ENCODE measurements around the gene PPM1L.
"Not testable (repeated sequence)": the region's sequence is repeated elsewhere in the genome, so short reads cannot be mapped to it uniquely, and the experiment has no call there.

Gene PPM1L

DNA sequence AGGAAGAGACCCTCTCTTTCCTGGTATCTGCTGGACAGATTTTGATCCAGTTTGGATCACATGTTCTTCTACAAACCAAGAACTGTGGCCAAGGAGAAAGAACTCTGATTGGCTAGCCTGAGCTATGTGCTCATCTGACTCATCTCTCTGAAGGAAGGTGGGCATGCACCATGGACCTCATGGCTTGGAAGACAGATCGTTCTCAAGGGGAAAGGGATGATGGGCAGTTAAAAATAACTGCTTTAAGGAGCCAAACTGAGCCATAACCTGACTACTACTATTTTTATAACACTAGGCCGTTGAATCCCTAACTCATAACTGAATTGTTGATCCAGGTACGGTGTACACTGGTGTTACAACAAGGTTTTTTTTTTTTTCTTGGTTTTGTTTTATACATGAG lies 236.7 kb downstream of the PPM1L start:
- DNase-seq, result no peak

DNA sequence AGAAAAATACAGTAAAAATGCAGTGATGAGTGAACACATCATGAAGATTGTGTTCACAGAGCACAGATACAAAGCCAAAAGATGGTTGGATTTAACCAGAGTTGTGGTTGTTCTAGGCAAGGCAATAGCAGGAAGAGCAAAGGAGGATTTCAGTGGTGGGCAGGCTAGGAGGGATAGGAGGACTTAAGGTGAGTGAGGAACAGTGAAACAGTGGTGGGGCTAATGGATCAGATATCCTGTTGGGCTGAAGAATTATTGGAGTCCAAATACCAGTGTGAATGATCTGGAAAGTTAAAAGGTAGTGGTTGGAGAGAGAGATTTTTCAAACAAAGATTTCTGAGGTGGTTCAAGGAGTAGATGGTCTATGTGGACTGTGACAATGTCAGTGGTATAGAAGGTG lies 240.8 kb downstream of the PPM1L start:
- no peak for DNase-seq

DNA sequence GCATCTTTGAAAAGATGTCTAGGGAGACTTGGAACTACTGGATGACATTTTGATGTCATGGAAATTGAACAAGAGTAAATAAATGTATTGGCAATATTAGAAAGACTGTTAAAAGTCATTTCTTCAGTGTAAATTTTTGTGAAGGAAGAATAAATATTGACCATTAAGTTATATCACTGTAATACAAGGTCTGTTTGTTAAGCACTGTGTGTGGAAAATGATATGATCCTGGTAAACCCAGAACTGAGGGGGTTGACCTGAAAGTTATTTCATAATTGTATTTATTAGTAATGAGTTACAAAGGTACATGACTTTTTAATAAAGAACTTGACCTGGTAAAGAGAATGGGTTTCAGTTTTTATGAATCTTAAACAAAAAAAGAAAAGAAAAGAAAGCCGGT lies 242.6 kb downstream of the PPM1L start:
- DNase-seq, result no peak

DNA sequence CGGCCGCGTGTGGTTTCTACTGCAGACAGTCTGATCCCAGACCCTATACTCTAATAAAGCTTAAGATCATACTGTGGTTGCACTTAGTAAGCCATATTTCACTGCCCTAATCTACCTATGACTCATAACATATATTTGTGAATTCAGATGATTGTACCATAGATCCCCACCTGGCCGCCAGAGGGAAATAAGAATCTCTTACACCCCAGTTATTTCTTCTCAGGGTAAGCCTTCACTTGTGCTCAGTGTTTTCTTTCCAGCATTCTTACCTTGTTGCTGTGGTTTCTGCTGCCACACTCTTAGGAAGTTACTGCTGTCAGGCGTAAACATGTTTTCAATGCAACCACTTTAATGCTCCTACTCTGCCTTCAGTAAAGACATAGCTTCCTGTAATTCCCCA lies 243.2 kb downstream of the PPM1L start:
- no peak for DNase-seq

DNA sequence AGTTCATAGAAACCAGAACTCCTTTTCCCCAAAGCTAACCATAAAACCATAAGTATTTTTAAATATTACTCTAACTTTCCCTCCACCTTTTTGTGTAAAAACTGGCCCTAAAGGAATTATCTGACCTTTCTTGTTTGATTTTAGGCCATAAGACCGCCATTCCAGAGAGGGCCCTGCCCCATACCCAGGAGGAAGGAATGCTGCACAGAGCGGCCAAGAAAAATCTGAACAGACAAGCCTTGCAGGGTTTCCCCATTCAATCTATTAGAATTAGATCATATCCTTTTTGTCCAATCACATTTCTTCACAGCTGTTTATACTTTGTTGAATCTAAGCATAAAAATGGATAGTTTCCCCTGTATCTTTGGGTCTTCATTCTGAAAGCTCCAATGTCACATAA lies 252.1 kb downstream of the PPM1L start:
- no peak for DNase-seq

DNA sequence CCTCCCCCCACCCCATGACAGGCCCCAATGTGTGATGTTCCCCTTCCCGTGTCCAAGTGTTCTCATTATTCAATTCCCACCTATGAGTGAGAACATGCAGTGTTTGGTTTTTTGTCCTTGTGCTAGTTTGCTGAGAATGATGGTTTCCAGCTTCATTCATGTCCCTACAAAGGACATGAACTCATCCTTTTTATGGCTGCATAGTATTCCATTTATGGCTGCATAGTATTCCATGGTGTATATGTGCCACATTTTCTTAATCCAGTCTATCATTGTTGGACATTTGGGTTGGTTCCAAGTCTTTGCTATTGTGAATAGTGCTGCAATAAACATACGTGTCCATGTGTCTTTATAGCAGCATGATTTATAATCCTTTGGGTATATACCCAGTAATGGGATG lies 254.1 kb downstream of the PPM1L start:
- not testable (repeated sequence) for DNase-seq

DNA sequence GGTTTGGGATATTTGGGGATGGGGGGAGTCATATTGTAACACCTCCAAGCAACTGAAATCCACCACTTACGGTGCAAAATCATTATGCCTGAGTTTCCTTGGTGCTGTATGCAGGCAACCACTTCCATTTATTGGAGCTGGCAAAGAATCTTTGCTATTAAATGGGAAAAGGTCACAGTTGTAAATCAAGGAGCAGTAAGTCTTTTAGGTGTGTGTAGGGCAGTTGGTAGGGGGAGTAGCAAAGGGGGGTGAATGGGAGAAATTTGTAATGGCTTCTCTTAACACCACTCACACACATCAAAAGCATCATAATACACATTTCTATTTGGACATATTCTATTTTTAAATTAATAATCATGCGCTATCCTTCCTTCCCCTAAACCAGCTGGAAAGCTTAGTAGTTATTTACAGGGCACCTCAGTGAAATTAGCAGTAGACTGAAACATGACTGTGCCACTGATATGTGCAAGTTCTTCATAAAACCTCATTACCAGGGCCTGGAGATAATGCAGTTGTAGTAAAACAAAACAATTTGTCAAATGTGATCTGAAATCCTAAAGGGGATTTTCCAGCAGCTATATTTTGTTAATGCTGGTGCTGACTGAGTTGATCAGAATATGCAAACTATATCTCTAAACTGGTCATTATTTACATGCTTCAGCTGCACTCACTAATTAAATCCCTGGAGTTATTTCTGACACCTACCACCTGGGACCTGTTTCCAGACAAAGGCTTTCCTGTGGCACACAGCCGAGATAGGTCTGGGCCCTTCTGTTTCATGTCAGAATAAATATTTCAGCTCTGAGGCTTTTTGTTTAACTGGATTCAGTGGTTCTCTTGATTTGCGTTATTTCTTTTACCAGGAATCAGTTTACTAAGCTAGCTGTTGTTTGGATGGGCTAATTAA lies 259.1 kb downstream of the PPM1L start:
- no peak for DNase-seq

DNA sequence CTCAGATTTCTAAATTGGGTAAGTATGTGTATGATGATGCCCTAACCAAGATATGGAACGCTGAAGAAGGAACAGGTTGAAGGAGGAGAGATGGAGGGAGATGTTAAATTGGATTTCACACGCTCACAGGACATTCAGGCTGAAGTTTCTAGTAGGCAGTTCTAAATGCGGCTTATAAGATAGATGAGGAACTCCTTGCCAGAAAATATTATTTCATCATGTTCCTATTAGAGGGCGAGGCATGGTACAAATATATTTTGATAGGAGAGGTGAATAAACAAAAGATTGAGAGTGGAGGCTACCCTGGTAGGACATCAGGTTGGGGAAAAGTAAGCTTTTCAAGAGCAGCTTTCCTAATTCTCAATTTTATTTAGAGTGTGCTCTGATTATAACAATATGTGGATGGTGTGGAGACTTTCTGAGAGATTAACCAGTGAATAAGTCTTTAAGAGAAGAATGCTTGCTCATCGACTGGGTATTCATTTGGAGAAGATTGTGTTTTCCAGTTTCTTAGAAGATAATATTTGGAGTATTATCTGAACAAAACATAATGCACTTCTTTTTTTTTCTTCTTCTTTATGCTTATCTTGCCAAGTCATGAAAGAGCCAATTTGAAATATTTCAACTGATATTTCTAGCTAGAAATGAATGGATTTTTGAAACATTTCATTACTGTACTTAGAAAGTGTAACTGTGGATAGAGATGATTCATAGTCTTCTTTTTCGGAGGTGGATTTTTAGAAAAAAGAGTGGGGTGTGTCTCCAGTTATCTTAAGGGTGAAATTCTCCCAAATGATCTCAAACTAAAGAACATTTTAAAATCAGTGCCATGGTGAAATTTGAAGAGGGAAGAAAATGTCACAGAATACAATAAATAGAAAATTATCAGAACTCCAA lies 260.6 kb downstream of the PPM1L start:
- DNase-seq, result no peak

DNA sequence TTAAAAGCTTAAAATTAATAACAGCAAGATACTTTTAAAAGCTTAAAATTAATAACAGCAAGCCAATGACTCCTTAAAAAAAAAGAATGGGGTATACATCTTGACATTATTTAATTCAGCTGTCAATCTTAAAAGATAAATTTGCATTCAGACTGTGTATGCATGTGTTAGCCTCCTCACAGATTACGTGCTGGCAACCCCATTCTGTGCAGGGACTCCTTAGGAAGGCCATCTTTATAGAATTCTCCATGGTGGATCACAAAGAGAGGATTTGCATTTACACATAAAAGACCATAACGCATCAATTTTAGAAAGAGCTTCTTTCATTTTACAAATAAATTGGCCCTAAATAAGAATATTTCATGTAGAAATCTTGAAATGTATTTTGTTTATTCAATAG lies 261.9 kb downstream of the PPM1L start:
- no peak for DNase-seq

DNA sequence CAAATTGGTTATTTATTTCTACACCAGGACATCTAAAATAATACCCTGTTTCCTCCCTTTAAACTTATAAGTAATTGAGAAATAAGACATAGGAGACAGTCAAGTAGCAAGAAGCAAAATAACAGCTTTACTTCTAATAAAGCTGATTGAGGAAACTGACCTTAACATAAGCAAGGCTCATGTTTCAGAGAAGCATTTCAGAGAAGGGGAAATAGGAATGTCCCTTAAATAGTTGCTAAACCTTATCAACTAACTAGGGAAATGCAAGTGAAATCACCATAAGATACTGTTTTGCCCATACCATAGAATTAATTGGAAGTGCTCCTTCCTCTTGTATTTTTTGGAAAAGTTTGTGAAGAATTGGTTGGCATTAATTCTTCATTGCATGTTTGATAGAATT lies 264.2 kb downstream of the PPM1L start:
- no peak for DNase-seq

DNA sequence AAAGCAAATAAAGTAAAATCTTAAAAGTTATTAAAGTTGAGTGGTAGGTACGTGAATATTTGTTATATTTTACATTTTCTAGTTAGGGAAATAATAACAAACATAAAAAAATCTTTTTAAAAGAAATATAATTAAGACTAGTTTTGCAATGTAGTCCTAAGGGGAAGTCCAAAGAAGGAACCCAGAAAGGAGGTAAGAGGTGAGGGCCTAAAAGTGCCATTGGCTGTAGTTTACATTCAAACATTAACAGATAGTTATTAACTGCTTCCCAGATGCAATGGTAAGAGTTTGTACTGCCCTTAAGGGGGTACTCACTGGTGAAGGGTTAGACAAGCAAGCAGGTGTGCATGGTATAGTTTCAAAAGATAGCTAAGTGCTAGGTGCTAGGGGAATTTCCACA lies 269.9 kb downstream of the PPM1L start:
- no peak for DNase-seq

DNA sequence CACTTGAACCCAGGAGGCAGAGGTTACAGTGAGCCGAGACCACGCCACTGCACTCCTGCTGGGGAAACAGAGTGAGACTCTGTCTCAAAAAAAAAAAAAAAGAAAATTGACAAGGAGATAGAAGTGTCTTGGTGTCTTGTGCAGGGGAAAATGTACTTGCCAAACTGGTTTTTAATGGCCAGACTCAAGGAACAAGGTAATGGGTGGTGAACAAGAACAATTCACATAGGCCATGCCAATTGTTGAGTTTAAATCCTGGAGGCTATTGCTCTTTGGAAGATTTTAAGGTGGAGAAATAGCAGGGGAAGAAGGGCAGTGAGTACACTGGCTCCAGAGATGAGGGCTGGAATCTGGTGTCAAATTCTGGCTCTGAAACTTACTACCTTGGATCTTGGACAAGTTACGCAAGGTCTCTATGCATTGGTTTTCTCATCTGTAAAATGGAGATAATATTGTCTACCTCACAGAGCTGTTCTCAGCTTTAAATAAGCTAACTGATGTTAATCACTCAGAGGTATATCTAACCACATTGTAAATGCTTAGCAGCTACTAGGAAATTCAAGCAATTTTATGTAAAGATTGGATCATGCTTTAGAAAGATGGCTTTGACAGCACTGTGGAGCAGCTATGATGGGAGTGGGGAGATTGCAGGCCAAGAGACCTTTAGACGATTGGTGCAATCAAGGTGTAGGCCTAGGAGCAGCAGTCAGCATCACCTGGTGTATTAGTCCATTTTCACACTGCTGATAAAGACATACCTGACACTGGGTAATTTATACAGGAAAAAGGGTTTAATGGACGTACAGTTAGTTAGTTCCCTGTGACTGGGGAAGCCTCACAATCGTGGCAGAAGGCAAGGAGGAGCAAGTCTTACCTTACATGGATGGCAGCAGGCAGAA lies 270.8 kb downstream of the PPM1L start:
- DNase-seq, result no peak

DNA sequence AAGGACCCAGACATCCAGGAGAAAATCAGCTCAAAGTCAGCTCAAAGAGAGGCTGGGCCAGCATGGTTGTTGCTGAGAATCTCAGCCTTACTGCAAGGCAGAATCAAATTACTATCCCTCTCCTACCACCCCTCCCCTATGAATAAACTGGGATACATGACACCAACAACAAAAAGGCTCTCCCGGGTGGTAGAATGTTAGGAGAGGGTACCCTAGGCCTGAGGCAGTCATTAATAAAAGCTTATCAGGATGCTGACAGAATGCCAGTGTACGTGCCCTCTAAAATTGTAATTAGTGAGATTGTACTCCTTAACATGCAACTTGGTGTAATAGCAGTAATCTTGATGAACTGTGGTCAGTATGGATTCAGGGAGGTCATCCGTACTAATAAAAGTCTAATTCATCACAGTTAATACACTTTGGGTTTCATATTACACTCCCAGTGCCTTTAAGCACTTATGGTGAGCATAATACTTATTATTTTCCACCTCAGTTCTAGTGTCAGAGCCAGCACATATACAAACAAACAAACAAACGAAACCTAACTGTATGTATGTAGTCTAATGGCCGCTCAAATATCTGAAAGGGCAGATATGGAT lies 272.6 kb downstream of the PPM1L start:
- DNase-seq, result no peak

DNA sequence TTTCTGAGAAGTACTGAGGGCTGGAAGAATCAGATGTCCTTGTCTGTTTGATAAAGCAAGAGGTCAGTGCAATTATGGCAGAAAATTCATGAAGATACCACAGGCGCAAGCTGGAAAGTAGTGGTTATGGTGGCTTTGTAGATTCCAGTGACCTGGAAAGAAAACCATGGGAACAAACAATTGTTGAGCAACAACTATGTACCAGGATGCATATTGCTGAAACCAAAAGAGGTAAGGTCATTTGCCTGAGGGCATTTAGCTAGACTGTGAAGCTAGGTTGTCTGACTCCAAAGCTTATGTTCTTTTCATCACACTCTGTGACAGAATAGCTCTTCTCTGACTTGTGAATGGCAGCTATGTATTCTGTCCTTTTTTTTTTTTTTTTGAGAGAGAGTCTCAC lies 275.1 kb downstream of the PPM1L start:
- no peak for DNase-seq

DNA sequence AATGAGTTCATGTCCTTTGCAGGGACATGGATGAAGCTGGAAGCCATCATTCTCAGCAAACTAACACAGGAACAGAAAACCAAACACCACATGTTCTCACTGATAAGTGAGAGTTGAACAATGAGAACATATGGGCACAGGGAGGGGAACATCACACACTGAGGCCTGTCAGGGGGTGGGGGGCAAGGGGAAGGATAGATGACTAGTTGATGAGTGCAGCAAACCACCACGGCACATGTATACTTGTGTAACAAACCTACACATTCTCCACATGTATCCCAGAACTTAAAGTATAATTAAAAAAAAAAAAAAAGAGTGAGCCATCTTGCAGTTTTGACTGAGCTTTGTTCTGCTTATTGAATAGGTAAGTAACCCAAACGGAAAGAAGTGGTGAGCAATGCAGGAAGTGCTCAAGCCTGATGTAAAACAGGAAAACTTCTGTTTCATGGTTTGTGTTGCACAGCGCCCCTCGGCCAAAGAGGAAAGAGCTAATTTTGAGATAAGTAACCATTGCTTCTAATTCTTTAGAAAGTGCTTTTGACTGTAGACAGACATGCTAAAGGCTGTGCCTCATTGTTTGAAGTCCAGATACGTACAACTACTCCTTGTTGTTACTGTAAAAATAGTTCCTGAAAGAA lies 279.0 kb downstream of the PPM1L start:
- not testable (repeated sequence) for DNase-seq

DNA sequence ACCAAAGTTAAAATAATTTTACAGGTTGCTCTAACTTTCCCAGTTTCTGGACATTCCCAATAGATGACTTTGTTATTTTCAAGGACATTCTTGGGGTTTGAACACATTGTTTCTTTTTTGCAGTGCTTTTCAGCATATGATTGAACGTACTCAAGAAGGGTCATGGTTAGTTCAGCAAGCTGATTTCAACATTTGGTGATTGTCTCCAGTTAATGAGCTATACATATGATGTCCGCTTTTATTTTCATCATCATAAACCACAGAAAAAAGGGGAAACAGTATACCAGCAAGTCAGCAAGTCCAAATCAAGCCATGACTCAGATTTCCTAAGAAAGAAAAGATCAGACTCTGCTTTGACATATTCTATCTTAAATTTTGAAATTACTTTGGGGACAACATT lies 279.7 kb downstream of the PPM1L start:
- DNase-seq, result no peak

DNA sequence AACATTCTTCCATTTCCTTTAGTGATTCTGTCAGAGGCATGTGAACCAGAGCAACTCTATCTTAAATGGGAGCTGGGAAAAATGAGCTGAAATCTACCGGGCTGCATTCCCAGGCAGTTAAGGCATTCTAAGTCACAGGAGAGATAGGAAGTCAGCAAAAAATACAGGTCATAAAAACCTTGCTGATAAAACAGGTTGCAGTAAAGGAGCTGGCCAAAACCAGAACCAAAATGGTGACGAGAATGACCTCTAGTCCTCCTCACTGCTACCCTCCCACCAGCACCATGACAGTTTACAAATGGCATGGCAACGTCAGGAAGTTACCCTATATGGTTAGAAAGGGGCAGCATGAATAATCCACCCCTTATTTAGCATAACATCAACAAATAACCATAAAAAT lies 282.7 kb downstream of the PPM1L start:
- no peak for DNase-seq

DNA sequence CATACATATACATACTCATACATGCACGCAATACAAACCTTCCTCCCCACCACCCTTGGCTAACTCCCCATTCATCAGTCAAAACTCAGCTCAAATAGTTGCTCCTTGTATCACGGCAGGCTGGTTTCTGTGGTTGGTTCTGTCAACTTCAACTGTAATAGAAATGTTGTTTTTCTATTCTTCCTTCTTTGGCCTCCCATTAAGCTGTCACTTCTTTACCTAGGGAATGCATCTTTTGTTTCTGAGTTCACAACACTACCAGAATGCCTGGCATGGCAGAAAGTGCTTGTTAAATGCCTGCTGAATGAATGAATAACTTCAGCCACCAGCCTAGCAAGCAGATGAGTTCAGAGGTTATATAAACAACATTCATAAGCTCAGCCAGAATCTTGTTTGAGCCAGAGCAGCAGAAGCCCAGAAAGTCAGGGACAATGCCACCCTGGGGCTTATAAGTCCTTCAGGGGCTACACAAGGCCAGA lies 286.0 kb downstream of the PPM1L start:
- no peak for DNase-seq

DNA sequence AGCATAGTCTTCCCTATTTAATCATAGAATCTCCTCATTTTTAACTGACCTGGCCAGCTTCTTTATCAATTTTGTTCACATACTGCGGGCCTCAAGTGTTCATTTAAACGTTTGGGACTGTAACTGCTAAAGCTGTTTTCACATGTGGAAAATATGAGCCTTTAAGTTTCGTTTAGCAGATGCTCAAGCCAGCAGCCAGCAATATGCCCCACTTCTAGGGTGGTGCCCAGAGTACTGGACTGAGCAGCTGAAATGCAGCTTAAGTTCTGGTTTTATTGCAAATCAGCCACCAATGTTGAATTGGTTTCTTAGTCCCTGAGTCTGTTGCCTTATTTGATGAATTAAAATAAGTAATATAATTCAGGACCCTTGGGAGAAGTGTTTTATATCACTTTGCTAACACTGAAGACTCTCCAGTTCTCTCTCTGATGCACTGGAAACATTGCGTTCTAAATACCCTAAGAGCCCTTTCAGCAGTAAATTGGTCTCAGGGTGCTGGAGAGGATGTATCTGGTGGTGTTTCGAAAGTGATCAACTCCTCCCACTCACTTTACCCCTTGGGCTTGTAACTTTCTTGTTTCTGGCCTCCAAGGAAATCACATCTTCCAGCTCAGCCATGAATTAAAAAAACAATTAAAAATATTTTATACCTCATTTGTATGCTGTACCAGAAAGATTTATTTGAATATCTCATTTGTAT lies 287.5 kb downstream of the PPM1L start:
- no peak for DNase-seq

DNA sequence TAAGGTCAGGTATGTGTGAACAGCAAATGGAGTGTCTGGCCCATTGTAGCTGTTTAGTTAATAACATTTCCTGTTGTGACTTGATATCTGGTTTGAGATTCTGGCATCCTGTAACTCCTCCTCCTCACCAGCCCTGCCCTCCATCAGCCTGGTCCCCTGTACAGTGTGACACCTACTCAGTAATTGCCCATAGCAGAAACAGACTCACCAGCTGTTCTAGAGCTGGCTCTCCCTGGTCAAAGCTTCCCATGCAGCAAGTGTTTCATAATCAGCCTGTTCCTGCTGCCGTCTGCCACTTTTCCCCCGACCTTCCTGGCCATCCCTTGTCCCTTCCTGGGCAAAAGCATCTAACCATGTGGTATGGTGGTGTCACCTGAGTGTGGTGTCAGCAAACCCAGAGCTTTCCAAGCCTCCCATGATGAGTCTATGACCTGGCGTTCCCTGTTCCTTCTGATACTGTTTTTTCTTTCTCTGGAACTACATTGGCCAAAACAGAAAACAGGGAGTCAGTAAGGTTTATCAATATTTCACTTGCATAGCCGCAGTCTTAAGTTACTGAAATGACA lies 293.7 kb downstream of the PPM1L start:
- DNase-seq, result no peak

DNA sequence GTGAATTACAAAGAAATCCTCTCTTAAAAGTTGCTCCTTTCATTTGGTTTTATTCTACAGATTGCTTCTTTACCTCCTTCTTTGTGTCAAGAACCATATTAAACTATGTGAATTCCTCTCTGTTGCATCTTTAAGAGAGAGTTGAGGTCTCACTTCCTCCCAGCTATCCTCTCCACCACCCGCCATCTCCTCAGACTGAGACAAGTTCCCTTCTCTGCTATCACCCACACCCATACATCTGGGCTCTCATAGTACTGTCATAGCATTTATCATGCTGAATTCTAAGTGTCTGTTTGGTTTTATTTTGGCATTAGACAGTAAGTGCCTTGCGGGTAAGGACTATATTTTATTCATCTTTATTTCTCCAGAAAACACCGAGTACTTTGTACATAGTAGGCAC lies 294.9 kb downstream of the PPM1L start:
- no peak for DNase-seq
